Heart left ventricle (tissue), 16 donors: ENCODE data around the gene OR2S2. TPM values are rescaled to one million over a fixed set of nuclear protein-coding genes. Genes with fewer than 3 reads are reported as not detected.

Experiments
- ATAC-seq, 4 donors: fragments of 200-7000 bp; cut with Tn5 transposase; one replicate each; pipeline ENCODE4 v1.9.1; 2020 to 2022; ENCODE audit warnings: moderate library complexity in 4 of 4, mild to moderate bottlenecking in 3 of 4, moderate number of reproducible peaks in 1 of 4
- DNase-seq, 5 donors: peaks; one replicate each; pipeline ENCODE4 v3.0.0-alpha.2; 2020
- H3K27ac ChIP-seq, 12 donors: fragments of 200-600 bp; sonication (generic) in 4 of 12; one replicate each; pipeline versions ENCODE4 v1.5.0 to v1.8.0; 2016 to 2022; ENCODE audit warnings: mild to moderate bottlenecking in 2 of 12
- H3K27me3 ChIP-seq, 9 donors: fragments of 200-600 bp; sonication (generic) in 2 of 9; one replicate each; pipeline versions ENCODE4 v1.5.1 to v1.8.0; 2016 to 2022; ENCODE audit warnings: mild to moderate bottlenecking in 3 of 9
- H3K36me3 ChIP-seq, 9 donors: fragments of 200-600 bp; sonication (generic) in 2 of 9; one replicate each; pipeline versions ENCODE4 v1.5.0 to v1.8.0; 2018 to 2022; ENCODE audit warnings: mild to moderate bottlenecking in 2 of 9
- H3K4me1 ChIP-seq, 12 donors: fragments of 200-600 bp; sonication (generic) in 4 of 12; one replicate each; pipeline versions ENCODE4 v1.5.0 to v1.8.0; 2016 to 2022; ENCODE audit warnings: mild to moderate bottlenecking in 3 of 12
- H3K4me3 ChIP-seq, 12 donors: fragments of 200-600 bp; sonication (generic) in 4 of 12; one replicate each; pipeline versions ENCODE4 v1.5.0 to v1.8.0; 2017 to 2022; ENCODE audit warnings: mild to moderate bottlenecking in 9 of 12, moderate library complexity in 4 of 12
- H3K9me3 ChIP-seq, 12 donors: fragments of 200-600 bp; sonication (generic) in 4 of 12; one replicate each; pipeline versions ENCODE4 v1.5.0 to v1.8.0; 2016 to 2022; ENCODE audit warnings: mild to moderate bottlenecking in 1 of 12
- CTCF ChIP-seq, 12 donors: fragments of 200-600 bp; sonication (generic) in 4 of 12; IDR thresholded peaks; one replicate each; pipeline versions ENCODE4 v1.5.0 to v1.8.0; 2018 to 2022; ENCODE audit warnings: antibody characterized with exemption in 12 of 12, mild to moderate bottlenecking in 5 of 12
- POLR2A ChIP-seq, 2 donors: fragments of 450-650 bp; IDR thresholded peaks; one replicate each; pipeline ENCODE4 v1.6.1; 2017; ENCODE audit warnings: antibody characterized with exemption in 2 of 2, mild to moderate bottlenecking in 2 of 2, moderate library complexity in 2 of 2
- WGBS, 4 donors: extraction: QIAGEN DNeasy Blood & Tissue Kit in 2 of 4; methylation state at CpG; one replicate each; pipeline versions ENCODE4 v1.1.5 to v1.1.7; 2013 to 2018; 5-methylcytosine and 5-hydroxymethylcytosine counted together
- intact Hi-C, 10 donors: fragments of 100-400 bp; cut with DNase I; formaldehyde crosslinking; loops; one replicate each; pipeline versions ENCODE4 v1.11.1 to v1.14.2; 2022
- polyA plus RNA-seq, 2 donors: library from polyadenylated mRNA; stranded (reverse); fragments of 200-250 nt; gene quantifications; one replicate each; pipeline ENCODE4 v1.2.3, GENCODE V29; 2013
- total RNA-seq, 9 donors: library from RNA; depleted of rRNA in 2 of 9; stranded (reverse); fragments of >200 nt in 2 of 9; fragmentation: NEBNext Ultra II Directional in 3 of 9; extraction: Animal tissue kit (Norgen Biotek cat#: 25700) in 3 of 9; gene quantifications; one replicate each; pipeline versions ENCODE4 v1.1.0 to v1.2.4, GENCODE V29; 2016 to 2023
- donor health status: ischemic (EF 13 %, LVEDD 7.1; RV severe dilation, severe dysfunction).
- donor health status: healthy with polysubstance abuse.
- donor health status: DM: no; HTN: yes; CAD: no.
- donor health status: DM: no; HTN: no; CAD: no.
- donor health status: ischemic (EF 25% LVEDD 6.9; RV normal size, moderate dysfunction).
- donor health status: ischemic (EF 25% LVEDD 5.7; RV mildly dilated, moderate dysfunction).
- donor health status: healthy.
- donor health status: DM: yes; HTN: yes; CAD: no.
- donor health status: ischemic (EF 35%, LVEDD 5.7; RV mildly dilated, moderate dysfunction).
- donor health status: nonischemic (EF 11% LVEDD 7.7; RV severe dilation, severe dysfunction).
- donor health status: DM: yes; HTN: yes; CAD: no.
- donor health status: PGD.
- donor health status: ischemic (EF 29% LVEDD 5.4; RV normal size, mild dysfunction).
- donor health status: nonischemic (EF 23%, LVEDD 6.1; RV moderate dilation, normal function).

OR2S2 gene
- total and polyA plus RNA-seq, 11 donors: not detected

GRCh38 chr9:35909687-35910612 lies 48.0 kb downstream of the OR2S2 start:
- Histone ChIP-seq H3K27ac (peak overlapping the region; percentile 87 to 98 (median 95)), H3K36me3 (no peaks in the 10 kb centered on the region), H3K4me1 (peaks cover 13 to 92% (median 75%) of the 10 kb centered on the region in 12 donors), H3K4me3 (peak overlapping the region; percentile 9 to 59 (median 50)), H3K27me3 (no peaks in the 10 kb centered on the region), H3K9me3 (no peaks in the 10 kb centered on the region)
- WGBS, 4 donors: 42 to 72% (median 66%) methylated on average over 10 to 34 of the region's 34 CpGs
- intact Hi-C loops: loop anchor here in 2 of 10 donors (5.0 kb wide), 2 partner anchors 37 to 112 kb away; no protein-coding TSS in a partner anchor
- ATAC-seq: peak in 3 of 4 donors; percentile 1 to 12 (median 5)
- TF ChIP-seq POLR2A (IDR thresholded peaks at IDR 0.05) (peak in 1 of 2 donors; percentile 47), CTCF (IDR thresholded peaks at IDR 0.05) (peak in 1 of 12 donors; percentile 7)
- peak in 4 of 5 donors; percentile 35 to 79 (median 62) for DNase-seq

GRCh38 chr9:35909274-35909673 lies 48.7 kb downstream of the OR2S2 start, which contains the start of gene SPAAR:
SPAAR (plus strand) TSS chr9:35909490; CDS start chr9:35910464, 974 bp downstream.
- Histone ChIP-seq H3K27me3 (no peaks in the 10 kb centered on the region), H3K36me3 (no peaks in the 10 kb centered on the region), H3K27ac (peak within 1 kb of the TSS; percentile 87 to 98 (median 95)), H3K9me3 (no peaks in the 10 kb centered on the region), H3K4me3 (peak within 1 kb of the TSS; percentile 9 to 59 (median 50)), H3K4me1 (peaks cover 17 to 92% (median 75%) of the 10 kb centered on the region in 12 donors)
- ATAC-seq: peak in 2 of 4 donors; percentile 1 to 13
- TF ChIP-seq CTCF (IDR thresholded peaks at IDR 0.05) (no peak), POLR2A (IDR thresholded peaks at IDR 0.05) (peak in 1 of 2 donors; percentile 16)
- intact Hi-C loops: loop anchor here in 2 of 10 donors (5.0 kb wide), 2 partner anchors 38 to 113 kb away; no protein-coding TSS in a partner anchor
- DNase-seq: peak in 4 of 5 donors; percentile 44 to 76 (median 53)
- 38 to 62% (median 49%) methylated on average over 9 to 11 of the region's 11 CpGs for WGBS, 4 donors

- peaks cover 20 to 96% (median 80%) of the 10 kb centered on the region in 12 donors for H3K4me1 ChIP-seq
- DNase-seq (peak in 4 of 5 donors; percentile 57 to 80 (median 66)), ATAC-seq (peak in 3 of 4 donors; percentile 4 to 20 (median 7))
- no peaks in the 10 kb centered on the region for H3K27me3 ChIP-seq
- H3K9me3 ChIP-seq: no peaks in the 10 kb centered on the region
- WGBS, 4 donors: 35 to 61% (median 44%) methylated on average over 9 of the region's 9 CpGs
- intact Hi-C loops: loop anchor here in 2 of 10 donors (5.0 kb wide), 2 partner anchors 39 to 114 kb away; no protein-coding TSS in a partner anchor
- TF ChIP-seq POLR2A (IDR thresholded peaks at IDR 0.05) (no peak), CTCF (IDR thresholded peaks at IDR 0.05) (no peak)
- H3K36me3 ChIP-seq: no peaks in the 10 kb centered on the region
- H3K4me3 ChIP-seq: peak overlapping the region in 8 of 12 donors; percentile 41 to 59 (median 53)
- H3K27ac ChIP-seq: peak overlapping the region; percentile 87 to 98 (median 95)
These were observed 49.3 kb downstream of the OR2S2 start for GRCh38 chr9:35908504-35909125.
